GM18517 (cell line): ENCODE measurements around the gene MESD.

Experiments used
- ATAC-seq: cut with Tn5 transposase; IDR thresholded peaks from one replicate; pipeline ENCODE4 v1.9.1; 2021; ENCODE audit warnings: mild to moderate bottlenecking, moderate library complexity; ENCODE audit not compliant: unreplicated experiment

MESD gene

DNA sequence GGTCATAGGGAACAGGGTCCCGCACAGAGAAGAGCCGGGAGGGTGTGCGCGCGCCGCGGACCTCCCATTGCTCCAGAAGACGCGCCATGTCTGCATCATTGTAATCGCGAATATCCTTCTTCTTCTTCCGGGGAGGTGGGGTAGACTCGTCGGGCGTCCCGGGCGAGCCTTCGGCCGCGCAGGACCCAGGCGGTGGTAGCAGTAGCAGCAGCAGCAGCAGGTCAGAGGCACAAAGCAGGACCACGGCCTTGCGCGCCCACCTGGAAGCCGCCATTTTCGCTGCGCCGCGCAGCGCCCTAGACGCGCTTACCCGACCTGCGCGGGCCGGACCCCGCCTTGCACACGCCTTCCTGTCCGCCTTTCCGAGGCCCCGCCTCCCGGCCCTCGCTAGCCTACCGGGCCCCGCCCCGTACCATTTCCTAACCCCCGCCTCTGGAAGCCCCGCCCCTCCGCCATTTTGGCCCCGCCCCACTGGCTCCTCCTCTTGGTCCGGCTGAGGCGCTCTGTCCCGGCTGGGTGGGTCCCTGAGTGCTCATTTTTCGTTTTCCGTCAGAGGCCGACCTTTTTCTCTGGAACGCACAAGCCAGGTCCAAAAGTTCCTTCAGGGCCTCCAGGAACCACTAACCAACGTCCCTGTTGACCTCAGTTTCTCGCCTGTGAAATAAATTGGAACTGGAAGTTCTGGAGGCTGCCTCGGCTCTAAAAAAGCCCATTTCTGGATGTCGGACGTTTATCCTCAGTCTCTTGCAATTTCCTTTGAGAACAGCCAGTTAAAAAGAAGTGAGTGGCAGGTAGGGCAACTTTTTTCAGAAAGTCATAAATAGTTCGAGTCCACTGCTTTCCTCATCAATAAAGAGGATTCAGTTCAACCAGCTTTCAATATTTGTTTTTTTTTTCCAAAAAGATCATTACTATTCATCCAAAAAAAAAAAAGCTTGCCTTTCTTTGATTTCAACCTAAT lies at the start of gene MESD:
Gene MESD (minus strand): TSS at position 302 of the 961 bp plus-strand sequence. CDS start 28 bp downstream, at position 274.
- peak; percentile 92 for ATAC-seq

DNA sequence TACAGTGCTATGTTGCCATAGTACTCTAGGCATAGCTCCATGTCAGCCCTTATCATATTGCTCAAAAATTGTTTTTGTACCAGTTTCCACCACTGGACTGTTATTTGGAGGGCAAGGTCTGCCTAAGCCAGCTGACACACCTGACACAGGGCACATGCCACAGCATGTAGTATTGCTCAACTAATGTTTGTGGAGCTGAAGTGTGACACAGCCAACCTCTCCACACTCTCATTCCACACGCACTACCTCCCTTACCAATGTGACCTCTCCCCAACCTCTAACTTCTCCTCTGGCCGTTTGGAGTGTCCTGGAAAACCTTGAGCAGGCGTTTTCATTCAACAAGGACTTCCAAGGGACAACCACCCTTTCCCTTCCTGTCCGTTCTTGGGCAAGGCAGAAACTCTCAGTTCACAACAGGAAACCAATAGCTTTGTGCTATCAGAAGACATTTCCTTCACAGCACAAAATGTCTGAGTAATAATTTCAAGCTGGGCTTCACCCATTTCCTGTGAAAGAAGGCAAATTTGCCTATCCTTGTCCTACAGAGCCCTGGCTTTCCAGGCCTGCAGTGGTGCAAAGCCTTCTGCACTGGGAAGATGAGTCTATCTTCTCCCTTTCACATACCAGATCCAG lies 49.5 kb upstream of the MESD start:
- ATAC-seq: no peak

DNA sequence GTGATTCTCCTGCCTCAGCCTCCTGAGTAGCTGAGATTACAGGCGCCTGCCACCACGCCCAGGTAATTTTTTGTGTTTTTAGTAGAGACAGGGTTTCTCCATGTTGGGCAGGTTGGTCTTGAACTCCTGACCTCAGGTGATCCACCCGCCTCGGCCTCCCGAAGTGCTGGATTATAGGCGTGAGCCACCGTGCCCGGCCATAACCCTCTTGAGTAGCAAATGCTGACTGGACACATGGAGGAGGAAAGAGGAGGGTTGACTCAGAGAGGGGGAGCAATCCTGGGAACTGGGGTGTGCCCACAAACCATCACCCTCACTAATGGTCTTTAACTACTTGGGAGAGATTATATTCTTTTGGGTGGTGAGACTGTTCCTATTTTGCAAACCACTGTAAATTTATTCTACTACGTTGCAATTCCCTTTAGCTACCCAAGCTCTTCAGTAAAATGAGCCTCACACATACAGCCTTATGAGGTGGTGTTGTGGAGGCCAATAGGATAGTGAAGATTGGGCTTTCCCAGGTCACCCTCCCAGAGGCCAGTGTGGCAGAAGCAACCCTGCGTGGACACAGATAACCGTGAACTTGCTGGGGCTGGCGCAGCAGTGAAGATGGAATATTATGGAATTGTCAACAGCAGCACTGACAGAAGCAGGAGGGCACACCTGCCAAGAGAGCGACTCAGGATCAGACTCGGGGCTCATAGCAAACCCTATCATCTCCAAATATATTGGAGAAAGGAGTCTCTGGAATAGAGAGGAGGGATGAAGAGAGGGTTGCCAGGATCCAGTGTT lies 48.5 kb upstream of the MESD start:
- no peak for ATAC-seq

DNA sequence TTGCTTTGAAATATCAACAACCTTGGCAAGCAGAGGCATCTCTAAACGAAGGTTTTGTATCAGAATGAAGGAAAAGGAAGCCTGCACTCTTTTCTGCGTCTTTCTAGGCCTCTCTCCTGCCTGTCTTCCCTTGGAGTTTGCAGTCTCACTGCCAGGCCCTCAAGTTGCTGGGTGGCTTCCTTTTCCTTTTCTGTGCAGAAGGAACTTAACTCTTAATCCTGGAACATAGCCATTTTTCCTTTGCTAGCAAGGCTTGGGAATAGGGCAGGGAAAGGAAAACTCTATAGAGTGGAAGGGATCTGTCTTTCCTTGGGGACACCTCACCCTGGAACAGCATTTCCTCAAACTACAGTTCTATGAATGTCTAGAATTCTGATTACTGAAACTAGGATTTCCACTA lies 43.9 kb upstream of the MESD start:
- ATAC-seq: no peak

DNA sequence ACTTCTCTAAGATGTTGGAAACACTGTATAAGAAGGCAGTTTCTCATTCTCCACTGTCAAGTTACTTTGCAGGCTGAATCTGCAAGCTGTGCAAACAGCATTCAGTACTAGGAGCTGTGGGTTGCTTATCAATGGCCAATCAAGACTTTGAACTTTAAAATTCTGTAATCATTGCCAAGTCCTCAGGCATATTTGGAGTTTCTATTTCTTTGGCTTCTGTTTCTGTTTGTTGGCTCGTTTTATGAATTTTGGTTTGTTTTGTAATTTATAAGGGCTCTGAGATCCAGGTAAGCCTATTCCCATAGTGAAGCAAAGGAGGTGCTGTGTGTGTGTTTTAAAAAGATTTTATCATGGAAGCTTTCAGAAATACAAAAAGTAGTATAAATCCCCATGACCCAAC lies 43.2 kb upstream of the MESD start:
- ATAC-seq: no peak

DNA sequence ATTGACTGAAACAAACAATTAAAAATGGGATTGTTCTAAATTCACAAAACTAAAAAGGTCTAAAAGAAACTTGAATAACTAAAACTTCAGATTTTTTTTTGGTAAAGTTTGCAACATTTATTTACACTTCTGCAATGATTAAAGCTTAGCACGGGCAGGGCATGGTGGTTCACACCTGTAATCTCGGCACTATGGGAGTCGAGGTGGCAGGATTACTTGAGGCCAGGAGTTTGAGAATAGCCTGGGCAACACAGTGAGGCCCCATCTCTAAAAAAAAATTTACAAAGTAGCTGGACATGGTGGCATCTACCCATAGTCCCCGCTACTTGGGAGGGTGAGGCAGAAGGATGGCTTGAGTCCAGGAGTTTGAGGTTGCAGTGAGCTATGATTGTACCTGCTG lies 42.7 kb upstream of the MESD start:
- no peak for ATAC-seq

DNA sequence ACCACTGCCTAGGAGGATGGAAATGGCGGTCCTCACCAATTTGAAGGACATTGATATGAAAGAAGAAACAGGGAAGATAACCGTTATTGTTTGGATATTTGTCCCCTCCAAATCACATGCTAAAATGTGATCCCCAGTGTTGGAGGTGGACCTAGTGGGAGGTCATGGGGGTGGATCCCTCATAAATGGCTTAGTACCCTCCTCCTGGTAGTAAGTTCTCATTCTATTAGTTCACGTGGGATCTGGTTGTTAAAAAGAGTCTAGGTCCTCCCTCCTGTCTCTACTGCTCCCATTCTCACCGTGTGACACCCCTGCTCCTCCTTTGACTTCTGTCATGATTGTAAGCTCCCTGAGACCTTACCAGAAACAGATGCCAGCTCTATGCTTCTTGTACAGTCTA lies 41.6 kb upstream of the MESD start:
- no peak for ATAC-seq

DNA sequence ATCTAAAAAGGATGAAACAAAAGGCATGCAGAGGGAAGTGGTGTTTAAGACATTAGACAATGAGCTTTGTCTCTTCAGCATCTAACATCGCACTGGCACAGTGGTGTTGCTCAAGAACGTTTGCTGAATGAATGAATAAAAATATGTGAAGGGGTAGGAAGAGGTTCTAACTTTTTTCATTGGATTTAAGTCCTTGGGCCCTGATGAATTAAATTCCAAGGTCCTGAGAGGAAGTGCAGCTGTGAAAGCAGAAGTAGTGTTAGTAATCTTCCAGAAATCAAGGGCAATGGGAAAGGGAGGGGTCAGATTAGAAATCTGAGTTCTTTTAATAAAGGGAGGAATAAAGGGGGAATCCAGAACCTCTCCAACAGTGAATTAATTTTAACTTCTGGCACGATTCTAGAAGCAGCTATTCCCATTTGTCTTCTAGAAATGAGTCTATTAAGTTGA lies 40.7 kb upstream of the MESD start:
- ATAC-seq: no peak

DNA sequence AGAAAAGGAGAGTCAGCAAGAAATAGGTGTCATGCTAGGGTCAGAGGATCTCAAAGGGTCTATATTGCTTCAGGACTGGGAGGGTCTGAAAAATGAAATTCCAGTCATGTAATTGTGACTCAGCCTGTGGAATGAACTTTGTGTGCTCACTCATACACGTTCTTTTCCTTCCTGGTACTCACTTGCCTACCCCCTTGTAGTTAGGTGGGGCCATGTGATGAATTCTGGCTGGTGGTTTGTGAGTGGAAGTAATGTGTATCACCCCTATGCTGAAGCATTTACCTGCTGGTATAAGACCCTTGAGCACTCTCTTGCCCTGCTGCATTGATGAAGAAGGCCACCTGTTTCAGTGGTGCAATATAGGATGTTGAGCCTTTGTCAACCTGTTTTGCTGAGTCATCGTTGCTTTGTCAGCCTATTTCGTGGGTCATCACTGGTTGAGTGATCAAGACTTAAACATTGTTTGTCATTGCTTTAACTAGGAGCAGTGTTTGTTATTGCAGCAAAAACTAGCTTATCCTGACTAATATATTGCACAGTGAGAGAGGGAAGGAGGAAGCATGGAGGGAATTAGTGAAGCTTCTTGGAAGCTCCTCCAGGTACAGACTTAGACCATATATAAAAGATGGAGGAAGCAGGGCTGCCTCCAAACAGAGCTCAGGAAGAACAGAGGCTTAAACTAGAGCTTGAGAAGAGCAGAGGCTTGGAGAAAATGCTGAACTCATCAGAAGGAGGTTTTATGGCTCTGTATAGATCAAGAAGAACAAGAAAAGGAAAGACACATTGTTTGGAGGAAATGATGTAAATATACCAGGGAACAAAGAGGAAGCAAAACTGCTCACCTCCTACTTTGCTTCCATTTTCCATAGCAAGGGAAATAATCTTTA lies 40.0 kb upstream of the MESD start:
- no peak for ATAC-seq

DNA sequence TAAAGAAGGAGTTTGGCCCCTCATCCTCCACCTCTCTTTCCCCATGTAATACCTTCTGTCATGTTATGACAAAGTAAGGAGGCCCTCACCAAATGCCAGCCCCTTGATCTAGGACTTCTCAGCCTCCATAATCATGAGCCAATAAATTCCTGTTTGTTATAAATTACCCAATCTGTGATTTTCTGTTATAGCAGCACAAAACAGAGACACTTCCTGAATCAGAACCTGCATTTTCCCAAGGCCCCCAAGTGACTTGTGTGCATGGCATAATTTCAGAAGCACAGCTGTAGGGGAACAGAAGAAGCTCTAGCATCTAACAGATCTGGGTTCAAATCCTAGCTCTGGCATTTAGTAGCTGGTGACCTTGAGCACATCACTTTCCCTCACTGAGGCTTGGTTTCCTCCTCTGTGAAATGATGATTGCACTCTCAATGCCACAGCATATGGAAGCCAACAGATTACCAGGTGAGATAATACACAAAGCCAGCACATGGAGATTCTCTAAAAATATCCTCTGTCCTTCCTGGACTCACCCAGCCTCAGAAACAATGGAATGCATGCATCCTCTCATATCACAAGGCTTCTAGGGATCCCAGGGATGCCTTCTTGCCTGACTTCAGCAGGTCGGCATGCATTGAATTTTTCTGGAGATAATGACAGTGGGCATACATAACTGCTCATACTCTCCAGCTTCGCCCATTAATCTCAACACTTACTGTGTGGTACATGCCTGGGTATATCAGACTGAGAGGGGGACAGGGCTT lies 37.4 kb upstream of the MESD start:
- ATAC-seq: no peak

DNA sequence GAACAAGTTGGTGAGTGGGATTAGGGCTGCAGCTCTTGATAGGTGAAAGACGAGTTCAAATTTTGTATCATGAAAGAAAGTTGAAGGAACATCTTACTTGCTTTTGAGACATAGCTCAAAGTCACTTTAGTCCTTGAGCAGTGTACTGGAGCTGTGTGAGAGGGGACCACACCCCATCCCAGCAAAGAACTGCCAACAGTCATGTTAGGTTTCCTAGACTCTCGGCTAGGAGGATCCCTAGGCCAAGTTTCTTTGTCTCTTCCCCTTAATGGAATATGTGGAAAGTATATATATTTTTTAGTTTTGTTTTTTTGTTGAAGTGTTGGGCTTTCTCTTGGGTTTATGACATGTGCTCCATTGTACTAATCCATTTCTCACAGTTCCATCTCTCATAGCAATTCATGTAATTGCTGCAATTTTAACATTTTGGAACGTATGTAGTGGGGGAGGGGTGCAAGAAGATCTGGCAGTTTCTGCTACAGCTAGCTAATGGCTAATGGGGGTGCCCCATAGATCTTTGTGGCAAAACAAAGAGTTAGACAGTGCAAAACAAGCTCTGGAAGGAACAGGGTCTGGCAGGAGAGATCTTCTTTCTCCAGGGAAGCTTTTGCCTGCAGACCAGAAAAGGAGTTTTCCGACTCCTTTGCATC lies 36.2 kb upstream of the MESD start:
- ATAC-seq: no peak

DNA sequence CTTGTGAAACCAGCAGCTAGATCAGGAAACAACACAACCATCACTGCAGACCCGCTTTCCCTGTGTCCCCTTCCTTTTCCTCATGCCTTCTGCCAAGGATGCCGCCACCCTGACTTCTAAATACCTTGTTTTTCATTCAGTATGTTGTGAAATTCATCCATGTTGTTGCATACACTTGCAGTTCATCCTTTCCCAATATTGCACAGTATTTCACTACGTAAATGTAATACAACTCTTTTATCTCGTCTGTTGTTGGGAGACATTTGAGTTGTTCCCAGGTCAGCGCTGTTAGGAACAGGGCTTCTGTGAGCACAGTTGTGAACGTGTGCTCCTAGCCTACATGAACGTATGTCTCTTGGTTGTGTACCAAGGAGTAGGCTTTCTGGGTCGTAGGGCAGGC lies 35.3 kb upstream of the MESD start:
- ATAC-seq: no peak

DNA sequence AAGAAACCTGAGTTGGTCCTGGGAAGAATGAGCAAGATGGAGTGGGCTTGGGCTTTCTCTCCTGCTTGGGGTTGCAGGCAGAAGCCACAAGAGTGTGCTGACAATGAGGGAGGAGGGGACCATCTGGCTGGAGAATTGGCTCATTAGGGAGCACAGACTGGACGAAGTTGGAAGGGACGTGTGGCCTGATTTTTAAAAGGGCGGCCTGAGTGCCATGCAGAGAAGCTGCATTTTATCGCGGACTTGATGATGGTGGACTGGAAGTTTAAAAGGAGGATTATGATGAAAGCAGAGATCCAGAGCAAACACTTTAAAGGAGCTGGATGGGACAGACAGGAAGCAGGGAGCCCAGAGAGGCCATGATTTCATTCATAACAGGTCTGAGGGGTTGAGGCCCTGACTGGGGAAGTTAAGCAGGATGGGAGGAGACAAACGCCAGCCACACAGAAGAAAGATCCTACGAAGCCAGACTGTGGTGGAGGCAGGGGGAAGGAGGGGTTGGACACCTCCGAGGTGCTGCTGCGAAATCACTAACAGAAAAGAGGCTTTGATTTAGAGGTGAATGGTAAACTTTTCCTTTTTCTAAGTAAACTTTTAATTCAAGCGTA lies 34.8 kb upstream of the MESD start:
- ATAC-seq: no peak

DNA sequence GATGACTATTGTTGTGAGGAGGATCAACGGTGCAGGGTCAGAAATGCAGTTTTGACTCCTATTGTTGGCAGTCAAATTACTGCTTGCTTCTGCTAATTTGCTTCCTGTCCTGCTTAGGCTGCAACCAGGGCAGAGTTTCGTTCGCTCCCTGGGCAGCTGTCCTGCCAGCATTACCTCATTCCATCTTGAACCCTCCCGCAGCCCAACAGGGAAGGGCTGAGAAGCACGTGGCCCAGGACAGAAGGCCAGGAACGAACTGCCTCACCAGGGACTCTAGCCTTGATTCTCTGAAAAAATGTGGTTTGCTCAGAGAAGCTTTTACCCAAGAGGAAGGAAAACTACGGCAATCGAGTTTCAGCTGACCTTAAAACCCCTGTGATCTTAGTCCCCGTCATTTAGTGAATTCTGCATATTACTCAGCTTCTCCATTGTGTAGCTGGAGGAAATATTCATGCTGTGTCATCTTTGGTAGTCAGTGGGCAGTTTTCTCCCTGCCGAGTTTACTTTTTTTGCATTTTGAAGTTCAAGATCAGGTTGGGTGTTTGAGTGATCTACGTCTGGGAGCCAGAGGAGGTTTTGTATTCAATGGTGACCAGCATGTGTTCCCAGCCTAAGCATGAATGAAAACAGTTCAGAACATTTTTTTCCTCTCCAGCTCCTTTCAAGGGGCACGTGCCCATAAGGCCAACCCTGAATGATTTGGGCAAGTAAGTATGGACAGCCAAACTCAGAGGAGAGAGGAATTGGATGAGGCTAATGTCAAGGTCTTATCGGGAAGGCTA lies 34.1 kb upstream of the MESD start:
- peak; percentile 89 for ATAC-seq

DNA sequence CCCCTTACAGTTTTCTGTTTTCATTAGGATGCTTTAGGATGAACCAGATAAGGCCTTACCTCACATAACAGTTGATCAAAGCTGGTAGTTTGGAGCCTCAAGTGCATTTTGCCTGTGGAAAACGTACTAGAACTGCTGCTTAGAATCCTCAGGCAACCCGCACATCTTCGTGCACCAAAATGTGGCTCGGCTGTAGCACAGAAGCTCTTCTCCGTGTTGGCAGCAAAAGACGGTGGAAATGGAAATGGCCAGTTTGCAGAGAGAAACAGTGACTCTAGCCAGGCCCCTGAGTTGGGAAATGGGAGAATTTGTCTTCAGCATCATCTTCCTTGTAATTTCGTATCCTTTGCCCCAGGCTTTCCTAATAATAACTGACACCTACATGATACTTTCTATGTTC lies 31.7 kb upstream of the MESD start:
- no peak for ATAC-seq

DNA sequence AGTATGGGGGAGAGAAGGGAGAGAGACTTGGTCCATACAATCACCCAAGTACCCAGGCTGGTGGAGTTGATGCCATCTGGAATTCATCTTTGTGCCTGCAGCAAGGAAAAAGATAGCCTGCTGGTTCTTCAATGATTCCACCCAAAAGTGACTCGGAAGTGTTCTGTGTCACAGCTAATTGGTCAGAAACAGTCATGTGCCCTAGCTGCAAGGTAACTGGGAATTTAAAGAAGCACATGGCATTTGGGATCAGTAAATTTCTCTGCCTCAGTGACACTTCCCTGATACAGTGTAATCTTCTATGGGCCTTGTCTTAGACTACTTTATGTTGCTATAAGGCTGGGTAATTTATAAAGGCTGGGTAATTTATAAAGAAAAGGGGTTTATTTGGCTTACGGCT lies 28.6 kb upstream of the MESD start:
- no peak for ATAC-seq

DNA sequence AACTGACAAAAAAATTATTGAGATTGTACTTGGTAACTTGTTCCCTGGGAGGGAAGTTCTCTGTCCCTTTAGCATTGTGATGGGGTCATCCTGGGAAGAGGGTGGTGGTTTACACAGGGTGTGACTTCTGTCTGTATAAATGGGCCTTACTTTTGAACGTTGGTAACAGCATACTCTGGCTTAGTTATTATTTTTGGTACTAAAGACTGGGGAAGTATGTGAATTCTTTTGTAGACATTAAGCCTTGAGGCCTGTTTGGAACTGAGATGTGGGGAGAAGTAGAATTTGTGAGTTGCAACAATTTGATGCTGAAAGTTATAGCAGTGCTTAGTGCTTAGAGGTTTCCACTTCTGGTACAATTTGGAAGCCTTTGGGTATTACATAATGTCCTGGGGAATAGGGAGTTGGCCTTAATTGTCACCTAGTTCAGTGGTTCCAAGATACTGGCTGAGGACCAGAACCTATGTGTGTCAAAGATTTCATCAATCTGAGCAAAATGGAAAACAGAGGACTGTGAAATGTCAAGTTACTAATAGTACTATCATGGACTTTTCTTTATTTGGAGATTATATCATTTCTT lies 27.0 kb upstream of the MESD start:
- no peak for ATAC-seq
